ENCODE measurements around the gene FETUB. TPM values are rescaled to one million over a fixed set of nuclear protein-coding genes. Genes with fewer than 3 reads are reported as not detected.

FETUB gene
- total and polyA plus RNA-seq, 2 of the 8 experiments (the other 6 are each of a cell fraction or from before 2014, with no cell fraction given), result 0.15 TPM; not detected in 1

DNA sequence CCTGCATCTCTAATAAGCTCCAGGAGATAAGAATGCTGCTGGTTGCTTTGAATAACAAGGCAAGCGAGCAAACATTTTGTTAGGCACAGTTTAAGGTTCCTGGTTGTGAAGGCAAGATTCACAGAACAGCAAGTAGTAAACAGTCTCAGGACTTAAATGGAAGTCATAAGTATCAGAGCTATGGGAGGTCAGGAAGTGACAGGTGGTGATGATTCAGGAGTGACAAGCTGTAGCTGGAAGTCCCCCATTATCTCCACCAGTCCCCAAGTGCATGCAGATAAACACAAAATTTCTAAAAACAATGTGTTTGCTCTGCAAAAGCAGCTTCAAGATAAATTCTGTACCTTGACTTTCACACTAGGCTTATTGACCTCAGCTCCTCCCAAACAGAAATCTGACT, 3.3 kb downstream of the FETUB start:
- Histone ChIP-seq H3K4me3 (ENCODE audit: extremely low read depth in 1 of 4, insufficient read depth in 2 of 4, low read depth in 3 of 4, low read length in 4 of 4) (no peak overlapping the region), H4K5ac (ENCODE audit: insufficient read length, low read depth, low read length) (no peak overlapping the region), H3K4ac (replicated peaks; ENCODE audit: insufficient read length, low read depth, low read length) (no peak overlapping the region), H3K79me1 (ENCODE audit: low read depth, low read length) (no peaks in the 10 kb centered on the region), H3K56ac (replicated peaks; ENCODE audit: insufficient read length, low read depth, low read length) (no peak overlapping the region), H3K9me3 (ENCODE audit: insufficient read depth in 2 of 2, low read depth in 1 of 2, low read length in 1 of 2) (no peaks in the 10 kb centered on the region), H3K4me1 (replicated peaks in 1 of 4; ENCODE audit: control insufficient read depth in 3 of 4, insufficient read depth in 4 of 4, low read length in 3 of 4) (peaks cover 5 to 12% (median 8%) of the 10 kb centered on the region in 4 experiments; a peak in 5 of 7 replicates), H2AK5ac (ENCODE audit: low read depth, low read length) (no peak overlapping the region), H3K27ac (ENCODE audit: low read depth, low read length) (no peak overlapping the region), H4K20me1 (replicated peaks in 1 of 2; ENCODE audit: control insufficient read depth in 1 of 2, insufficient read depth in 2 of 2, low read length in 2 of 2) (no peaks in the 10 kb centered on the region), H2BK5ac (ENCODE audit: low read depth, low read length) (no peak overlapping the region), H3K27me3 (replicated peaks in 1 of 4; ENCODE audit: control insufficient read depth in 3 of 4, extremely low read depth in 1 of 4, insufficient read depth in 3 of 4, low read length in 3 of 4) (no peaks in the 10 kb centered on the region; a peak in 1 of 7 replicates), H4K91ac (replicated peaks; ENCODE audit: insufficient read length, low read length) (no peak overlapping the region), H2BK15ac (ENCODE audit: low read length) (no peak overlapping the region), H3K79me2 (ENCODE audit: control insufficient read depth in 1 of 2, insufficient read depth in 2 of 2, low read length in 2 of 2) (no peaks in the 10 kb centered on the region), H4K8ac (ENCODE audit: extremely low read depth, insufficient read depth, low read length) (no peak overlapping the region), H3K18ac (ENCODE audit: extremely low read depth, low read length) (no peak overlapping the region), H3K4me2 (ENCODE audit: insufficient read depth in 1 of 2, low read depth in 2 of 2, low read length in 2 of 2) (peak overlapping the region; percentile 11 to 29; a peak in 3 of 4 replicates), H3K9ac (replicated peaks in 1 of 4; ENCODE audit: extremely low read depth in 1 of 4, low read depth in 3 of 4, low read length in 3 of 4) (no peak overlapping the region), H2AFZ (ENCODE audit: low read length) (no peak overlapping the region), H2BK120ac (replicated peaks; ENCODE audit: low read depth, low read length) (no peak overlapping the region), H3K23ac (ENCODE audit: insufficient read length) (no peak overlapping the region), H2BK12ac (ENCODE audit: low read depth, low read length) (no peak overlapping the region), H3K36me3 (ENCODE audit: control insufficient read depth in 2 of 4, insufficient read depth in 4 of 4, low read length in 3 of 4) (no peaks in the 10 kb centered on the region), H3K14ac (ENCODE audit: insufficient read length) (no peak overlapping the region), H2BK20ac (ENCODE audit: low read length) (no peak overlapping the region), H3K23me2 (ENCODE audit: low read depth, low read length) (no peaks in the 10 kb centered on the region)
- TF ChIP-seq, protein P1, sequence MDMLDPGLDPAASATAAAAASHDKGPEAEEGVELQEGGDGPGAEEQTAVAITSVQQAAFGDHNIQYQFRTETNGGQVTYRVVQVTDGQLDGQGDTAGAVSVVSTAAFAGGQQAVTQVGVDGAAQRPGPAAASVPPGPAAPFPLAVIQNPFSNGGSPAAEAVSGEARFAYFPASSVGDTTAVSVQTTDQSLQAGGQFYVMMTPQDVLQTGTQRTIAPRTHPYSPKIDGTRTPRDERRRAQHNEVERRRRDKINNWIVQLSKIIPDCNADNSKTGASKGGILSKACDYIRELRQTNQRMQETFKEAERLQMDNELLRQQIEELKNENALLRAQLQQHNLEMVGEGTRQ (IDR thresholded peaks at IDR 0.05; ENCODE audit: low read length), result no peak
- TF ChIP-seq GABPA (IDR thresholded peaks at IDR 0.05; ENCODE audit: borderline replicate concordance, insufficient read depth, low read length) (no peak), SP4 (IDR thresholded peaks at IDR 0.05; ENCODE audit: low read length) (no peak)
- DNase-seq (ENCODE audit: low read depth in 1 of 2, low spot score in 2 of 2) (no peak), FAIRE-seq (peak; percentile 66)
- POLR2A ChIA-PET (ENCODE audit: partially characterized antibody), result interaction anchor here (0.6 to 3.0 kb wide), 6 partner anchors 9 to 145 kb away, joined by 3 to 13 read pairs (median 4); partner anchors contain the start of gene EIF4A2
- WGBS, 2 experiments (ENCODE audit: extremely low coverage in 1 of 2, insufficient coverage in 1 of 2, insufficient read length in 1 of 2, insufficient replicate concordance in 2 of 2, low coverage in 1 of 2, low lambda C conversion rate in 2 of 2, missing lambda C conversion rate in 1 of 2), result 44% methylated on average over 1 of the region's 1 CpG; no CpG with 5 or more reads in 1 of the 2 experiments
- CTCF ChIA-PET (ENCODE audit: partially characterized antibody), result interaction anchor here (0.8 to 3.3 kb wide), 9 partner anchors 9 to 322 kb away, joined by 3 to 15 read pairs (median 4); no protein-coding TSS in a partner anchor
